GDM1 (cell line): ENCODE data around the gene GRIK4.

Experiments
- DNase-seq: peaks from one replicate; lab custom pipeline; 2025; lab: John Stamatoyannopoulos, UW

The GRIK4 gene

GRCh38 chr11:120814531-120815318 lies 303.2 kb downstream of the GRIK4 start:
- DNase-seq: no peak

GRCh38 chr11:120815319-120816100 lies 304.0 kb downstream of the GRIK4 start:
- no peak for DNase-seq

- DNase-seq: no peak
These were observed 304.6 kb downstream of the GRIK4 start for GRCh38 chr11:120816176-120816575.

- no peak for DNase-seq
These were observed 305.2 kb downstream of the GRIK4 start for GRCh38 chr11:120816711-120817110.

- DNase-seq: no peak
These were observed 305.6 kb downstream of the GRIK4 start for GRCh38 chr11:120817158-120817557.

GRCh38 chr11:120818097-120818496 lies 306.5 kb downstream of the GRIK4 start:
- no peak for DNase-seq

GRCh38 chr11:120819003-120819402 lies 307.5 kb downstream of the GRIK4 start:
- DNase-seq: no peak

GRCh38 chr11:120819437-120820365 lies 308.2 kb downstream of the GRIK4 start:
- DNase-seq: no peak

- DNase-seq: no peak
These were observed 311.6 kb downstream of the GRIK4 start for GRCh38 chr11:120823159-120823558.

GRCh38 chr11:120824242-120824641 lies 312.7 kb downstream of the GRIK4 start:
- DNase-seq: no peak

GRCh38 chr11:120827198-120827597 lies 315.6 kb downstream of the GRIK4 start:
- no peak for DNase-seq

- no peak for DNase-seq
These were observed 316.3 kb downstream of the GRIK4 start for GRCh38 chr11:120827820-120828219.

GRCh38 chr11:120828847-120829246 lies 317.3 kb downstream of the GRIK4 start:
- DNase-seq: no peak

- no peak for DNase-seq
These were observed 318.6 kb downstream of the GRIK4 start for GRCh38 chr11:120830085-120830620.

GRCh38 chr11:120832481-120833238 lies 321.1 kb downstream of the GRIK4 start:
- DNase-seq: no peak

GRCh38 chr11:120834686-120835210 lies 323.2 kb downstream of the GRIK4 start:
- DNase-seq: no peak

- no peak for DNase-seq
These were observed 324.2 kb downstream of the GRIK4 start for GRCh38 chr11:120835601-120836228.

- DNase-seq: no peak
These were observed 326.1 kb downstream of the GRIK4 start for GRCh38 chr11:120837696-120838095.

GRCh38 chr11:120839201-120839600 lies 327.7 kb downstream of the GRIK4 start:
- DNase-seq: no peak

- no peak for DNase-seq
These were observed 328.4 kb downstream of the GRIK4 start for GRCh38 chr11:120839846-120840402.
